ENCODE measurements around the gene C8G. TPM values are rescaled to one million over a fixed set of nuclear protein-coding genes. Genes with fewer than 3 reads are reported as not detected.

The C8G gene
- total RNA-seq, 1 experiment from 2014 or later = 2.1 TPM

- peak overlapping the region; percentile 78 to 88 for H3K4me3 ChIP-seq (replicated peaks in 1 of 2; ENCODE audit: low read depth in 1 of 2, low read length in 2 of 2)
- peak overlapping the region; percentile 89 for H3K4me2 ChIP-seq (ENCODE audit: low read length)
- peak overlapping the region; percentile 86 for H3K9ac ChIP-seq (ENCODE audit: low read length)
- TF ChIP-seq EGR1 (IDR thresholded peaks at IDR 0.05; ENCODE audit: low read depth) = no peak
- no peak for TF ChIP-seq ELF1 (IDR thresholded peaks at IDR 0.05; ENCODE audit: borderline replicate concordance, low read depth)
- TF ChIP-seq FOSL1 (IDR thresholded peaks at IDR 0.05; ENCODE audit: low read depth) = no peak
- peak; percentile 93 for TF ChIP-seq ZFX (IDR thresholded peaks at IDR 0.05)
- TF ChIP-seq SIN3A (IDR thresholded peaks at IDR 0.05; ENCODE audit: low read depth) = no peak
- no peak for TF ChIP-seq EZH2phosphoT487 (IDR thresholded peaks at IDR 0.05; ENCODE audit: borderline replicate concordance)
- no peak for TF ChIP-seq RAD21 (IDR thresholded peaks at IDR 0.05; ENCODE audit: low read depth)
- H3K27me3 ChIP-seq (ENCODE audit: insufficient read depth, low read length) = no peaks in the 10 kb centered on the region
- CTCF ChIA-PET = interaction anchor here (1.6 kb wide), 1 partner anchor 85 kb away, joined by 5 read pairs; the partner anchor contains the start of gene ABCA2
- no TSS peak for BruUV-seq (replicated peaks)
- DNase-seq (ENCODE audit: low read depth, low spot score) (no peak), ATAC-seq (peak; percentile 53)
- H3K36me3 ChIP-seq (ENCODE audit: control insufficient read depth in 1 of 2, insufficient read depth in 2 of 2, low read length in 2 of 2) = peaks cover 12 to 15% of the 10 kb centered on the region in 2 experiments; a peak in 3 of 4 replicates
- no peaks in the 10 kb centered on the region for H3K9me3 ChIP-seq (ENCODE audit: control insufficient read depth in 1 of 2, insufficient read depth in 1 of 2, low read depth in 1 of 2, low read length in 2 of 2)
- peaks cover 20% of the 10 kb centered on the region for H3K79me2 ChIP-seq (ENCODE audit: insufficient read depth, low read length)
- H4K20me1 ChIP-seq (ENCODE audit: insufficient read depth) = no peaks in the 10 kb centered on the region
- H3K4me1 ChIP-seq (ENCODE audit: control insufficient read depth in 1 of 2, insufficient read depth in 2 of 2, low read length in 2 of 2) = peaks cover 20 to 38% of the 10 kb centered on the region in 2 experiments
- no peaks in the 10 kb centered on the region for H3K9me2 ChIP-seq (ENCODE audit: insufficient read depth)
- POLR2A ChIA-PET = no interaction called here
- H3K27ac ChIP-seq (ENCODE audit: low read depth, low read length) = peak overlapping the region; percentile 97
- intact Hi-C loops (cut with micrococcal nuclease) = loop anchor here (5.0 to 10.0 kb wide), 2 partner anchors 99 to 157 kb away; partner anchors contain the start of genes AJM1 and PHPT1
- RAD21 ChIA-PET (ENCODE audit: low non-redundant PET in 1 of 2, low total read pairs in 2 of 2, uncharacterized antibody in 2 of 2, unreplicated experiment in 2 of 2) = no interaction called here
- no peak overlapping the region for H2AFZ ChIP-seq (ENCODE audit: low read depth, low read length, poor library complexity, severe bottlenecking)
Observed at GRCh38 chr9:136944212-136944518, 878 bp upstream of the C8G start.

- no peak for TF ChIP-seq CBX3 (IDR thresholded peaks at IDR 0.05; ENCODE audit: low read depth)
- no peak for TF ChIP-seq YY1 (IDR thresholded peaks at IDR 0.05; ENCODE audit: extremely low read depth, insufficient replicate concordance, low read depth, low read length)
- no peak for TF ChIP-seq SIN3A (IDR thresholded peaks at IDR 0.05; ENCODE audit: low read depth)
- TF ChIP-seq REST (IDR thresholded peaks at IDR 0.05; ENCODE audit: low read depth) = no peak
- no peak for TF ChIP-seq CTCF (IDR thresholded peaks at IDR 0.05 in 2 of 3, conservative IDR thresholded peaks at IDR 0.05 in 1 of 3; ENCODE audit: borderline replicate concordance in 1 of 3, insufficient read depth in 1 of 3, low read depth in 2 of 3, low read length in 2 of 3)
- TF ChIP-seq POLR2A (IDR thresholded peaks at IDR 0.05; ENCODE audit: borderline replicate concordance, extremely low read depth, insufficient read depth, insufficient read length) = no peak
- no peak for TF ChIP-seq EZH2 (IDR thresholded peaks at IDR 0.05)
- TF ChIP-seq ZFX (IDR thresholded peaks at IDR 0.05) = no peak
- no peak for TF ChIP-seq ZNF274 (IDR thresholded peaks at IDR 0.05; ENCODE audit: low read depth, low read length)
- TF ChIP-seq FOSL1 (IDR thresholded peaks at IDR 0.05; ENCODE audit: low read depth) = no peak
- no peak for ATAC-seq
Observed at GRCh38 chr9:136945333-136946227, 537 bp downstream of the C8G start.

More at GRCh38 chr9:136945333-136946227, 537 bp downstream of the C8G start:
- Histone ChIP-seq H2AFZ (ENCODE audit: low read depth, low read length, poor library complexity, severe bottlenecking) (no peak overlapping the region), H3K9ac (ENCODE audit: low read length) (no peak overlapping the region), H3K4me3 (replicated peaks in 1 of 2; ENCODE audit: low read depth in 1 of 2, low read length in 2 of 2) (peak overlapping the region in 1 of 2 experiments; percentile 88; a peak in 3 of 4 replicates), H3K4me1 (ENCODE audit: control insufficient read depth in 1 of 2, insufficient read depth in 2 of 2, low read length in 2 of 2) (peaks cover 25 to 49% of the 10 kb centered on the region in 2 experiments), H3K27ac (ENCODE audit: low read depth, low read length) (peak overlapping the region; percentile 97), H3K36me3 (ENCODE audit: control insufficient read depth in 1 of 2, insufficient read depth in 2 of 2, low read length in 2 of 2) (peaks cover 8 to 12% of the 10 kb centered on the region in 2 experiments; a peak in 3 of 4 replicates), H4K20me1 (ENCODE audit: insufficient read depth) (no peaks in the 10 kb centered on the region), H3K79me2 (ENCODE audit: insufficient read depth, low read length) (peaks cover 20% of the 10 kb centered on the region), H3K9me3 (ENCODE audit: control insufficient read depth in 1 of 2, insufficient read depth in 1 of 2, low read depth in 1 of 2, low read length in 2 of 2) (no peaks in the 10 kb centered on the region), H3K4me2 (ENCODE audit: low read length) (peak overlapping the region; percentile 45), H3K27me3 (ENCODE audit: insufficient read depth, low read length) (no peaks in the 10 kb centered on the region), H3K9me2 (ENCODE audit: insufficient read depth) (no peaks in the 10 kb centered on the region)
- BruUV-seq (replicated peaks) = no TSS peak
- no peak for DNase-seq (ENCODE audit: low read depth, low spot score)
- RAD21 ChIA-PET (ENCODE audit: low non-redundant PET in 1 of 2, low total read pairs in 2 of 2, uncharacterized antibody in 2 of 2, unreplicated experiment in 2 of 2) = no interaction called here
- CTCF ChIA-PET = interaction anchor here (0.6 to 1.4 kb wide), 4 partner anchors 15 to 101 kb away, joined by 3 to 9 read pairs (median 3); no protein-coding TSS in a partner anchor
- POLR2A ChIA-PET = no interaction called here
- intact Hi-C loops (cut with micrococcal nuclease) = loop anchor here (10.0 kb wide), 1 partner anchor 101 kb away; the partner anchor contains the start of genes AJM1 and PHPT1
